Esophagus muscularis mucosa (tissue), 3 donors: ENCODE results near the gene DEGS1.

Experiments used
- POLR2A ChIP-seq: fragments of 450-650 bp; IDR thresholded peaks from one replicate; pipeline ENCODE4 v1.6.1; 2017; ENCODE audit warnings: antibody characterized with exemption, moderate library complexity, mild to moderate bottlenecking, low read depth
- POLR2AphosphoS5 ChIP-seq, 2 donors: sonication (generic); formaldehyde crosslinking; IDR thresholded peaks; one replicate each; pipeline ENCODE4 v1.6.1; 2017; ENCODE audit warnings: antibody characterized with exemption in 2 of 2
- TF ChIP-seq, protein P1 (sequence below), 3 experiments: fragments of 200-600 bp in 2 of 3; fragments of 450-650 bp in 1 of 3; sonication (generic) in 2 of 3; IDR thresholded peaks; one replicate each; pipeline ENCODE4 v1.5.1; 2017 to 2019; ENCODE audit warnings: antibody characterized with exemption in 3 of 3, mild to moderate bottlenecking in 2 of 3, moderate library complexity in 1 of 3

DNA sequence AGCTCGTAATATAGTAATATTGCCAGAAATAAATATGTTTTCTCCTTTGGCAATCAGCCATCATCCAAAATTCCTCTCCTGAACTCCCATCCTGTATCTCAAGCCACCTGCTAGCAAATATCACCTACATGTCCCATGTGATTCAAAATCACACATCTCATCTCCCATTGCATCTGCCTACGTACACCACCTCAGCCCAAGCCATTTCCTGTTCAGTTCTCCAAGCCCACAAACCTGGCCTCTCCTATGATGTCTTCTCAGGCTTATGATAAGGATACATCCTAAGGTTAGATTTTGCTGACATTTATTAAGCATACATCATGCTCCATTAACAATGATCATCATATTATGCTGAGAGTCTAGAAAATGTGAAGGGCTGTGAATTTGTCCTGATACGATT, 31.9 kb upstream of the DEGS1 start:
- TF ChIP-seq, protein P1, sequence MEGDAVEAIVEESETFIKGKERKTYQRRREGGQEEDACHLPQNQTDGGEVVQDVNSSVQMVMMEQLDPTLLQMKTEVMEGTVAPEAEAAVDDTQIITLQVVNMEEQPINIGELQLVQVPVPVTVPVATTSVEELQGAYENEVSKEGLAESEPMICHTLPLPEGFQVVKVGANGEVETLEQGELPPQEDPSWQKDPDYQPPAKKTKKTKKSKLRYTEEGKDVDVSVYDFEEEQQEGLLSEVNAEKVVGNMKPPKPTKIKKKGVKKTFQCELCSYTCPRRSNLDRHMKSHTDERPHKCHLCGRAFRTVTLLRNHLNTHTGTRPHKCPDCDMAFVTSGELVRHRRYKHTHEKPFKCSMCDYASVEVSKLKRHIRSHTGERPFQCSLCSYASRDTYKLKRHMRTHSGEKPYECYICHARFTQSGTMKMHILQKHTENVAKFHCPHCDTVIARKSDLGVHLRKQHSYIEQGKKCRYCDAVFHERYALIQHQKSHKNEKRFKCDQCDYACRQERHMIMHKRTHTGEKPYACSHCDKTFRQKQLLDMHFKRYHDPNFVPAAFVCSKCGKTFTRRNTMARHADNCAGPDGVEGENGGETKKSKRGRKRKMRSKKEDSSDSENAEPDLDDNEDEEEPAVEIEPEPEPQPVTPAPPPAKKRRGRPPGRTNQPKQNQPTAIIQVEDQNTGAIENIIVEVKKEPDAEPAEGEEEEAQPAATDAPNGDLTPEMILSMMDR (IDR thresholded peaks at IDR 0.05), result no peak
- TF ChIP-seq POLR2A (no peak), POLR2AphosphoS5 (IDR thresholded peaks at IDR 0.05) (no peak)
